ENCODE results near the gene SV2C. TPM values are rescaled to one million over a fixed set of nuclear protein-coding genes. Genes with fewer than 3 reads are reported as not detected.
A peak's percentile ranks its signal among the peaks of the same experiment; 100 is the strongest.

The SV2C gene
- total and polyA plus RNA-seq, 2 of the 13 experiments (the other 11 are each of a cell fraction or from before 2014, with no cell fraction given), result not detected

GRCh38 chr5:76402886-76403765 is 319.9 kb downstream of the SV2C start, which contains the start of gene IQGAP2 (continued):
- TF ChIP-seq STAT6 (CRISPR knock-in tag; IDR thresholded peaks at IDR 0.05; ENCODE audit: borderline replicate concordance), result no peak
- TF ChIP-seq KDM1A (CRISPR knock-in tag; IDR thresholded peaks at IDR 0.05), result no peak
- 0 out of 2 replicates have a peak, but pooled peaks have one; percentile 46 for TF ChIP-seq ZNF317 (CRISPR knock-in tag; IDR thresholded peaks at IDR 0.05)
- TF ChIP-seq ZNF34 (CRISPR knock-in tag; IDR thresholded peaks at IDR 0.05; ENCODE audit: borderline replicate concordance), result no peak
- no peak for TF ChIP-seq ZNF546 (CRISPR knock-in tag; conservative IDR thresholded peaks at IDR 0.05)
- peak; percentile 77 for TF ChIP-seq POGZ (CRISPR knock-in tag; IDR thresholded peaks at IDR 0.05)
- TF ChIP-seq U2AF1 (optimal IDR thresholded peaks at IDR 0.05; ENCODE audit: low read depth, low read length), result no peak
- 0 out of 4 replicates have a peak, but pooled peaks of 1 of the 2 experiments have one; percentile 7 for TF ChIP-seq REST (IDR thresholded peaks at IDR 0.05; ENCODE audit: borderline replicate concordance in 1 of 2, low read depth in 1 of 2, low read length in 2 of 2)
- peak; percentile 93 for TF ChIP-seq HDAC2 (CRISPR knock-in tag; IDR thresholded peaks at IDR 0.05)
- TF ChIP-seq GMEB1 (CRISPR knock-in tag; IDR thresholded peaks at IDR 0.05; ENCODE audit: borderline replicate concordance), result peak; percentile 31; the same call in 1 of the 2 replicates
- no peak for TF ChIP-seq SP140L (CRISPR knock-in tag; IDR thresholded peaks at IDR 0.05; ENCODE audit: borderline replicate concordance)
- TF ChIP-seq ZNF512B (CRISPR knock-in tag; IDR thresholded peaks at IDR 0.05; ENCODE audit: borderline replicate concordance), result peak; percentile 83; the same call in 1 of the 2 replicates
- no peak for TF ChIP-seq TERF1 (CRISPR knock-in tag; IDR thresholded peaks at IDR 0.05)
- 0 out of 2 replicates have a peak, but pooled peaks have one; percentile 26 for TF ChIP-seq CAMTA2 (CRISPR knock-in tag; IDR thresholded peaks at IDR 0.05; ENCODE audit: borderline replicate concordance)
- TF ChIP-seq NR2F2 (IDR thresholded peaks at IDR 0.05; ENCODE audit: borderline replicate concordance, low read depth), result no peak
